ENCODE results near the gene HDAC4.

GRCh38 chr2:239238839-239239606 is 161.8 kb downstream of the HDAC4 start:
- TF ChIP-seq GABPA (IDR thresholded peaks at IDR 0.05; ENCODE audit: borderline replicate concordance, insufficient read depth, low read length) (no peak), SP1 (IDR thresholded peaks at IDR 0.05; ENCODE audit: low read depth, low read length) (no peak), CTCF (IDR thresholded peaks at IDR 0.05; ENCODE audit: control extremely low read depth in 1 of 3, insufficient read depth in 1 of 3, low read depth in 1 of 3, low read length in 3 of 3) (no peak), CHD7 (IDR thresholded peaks at IDR 0.05; ENCODE audit: insufficient replicate concordance, low read length) (no peak), EP300 (IDR thresholded peaks at IDR 0.05; ENCODE audit: borderline replicate concordance in 1 of 2, low read depth in 2 of 2, low read length in 2 of 2) (no peak), RAD21 (IDR thresholded peaks at IDR 0.05 in 1 of 2, conservative IDR thresholded peaks at IDR 0.05 in 1 of 2; ENCODE audit: low read depth in 2 of 2, low read length in 2 of 2) (no peak), POLR2A (IDR thresholded peaks at IDR 0.05; ENCODE audit: control extremely low read depth in 1 of 2, low read depth in 2 of 2, low read length in 2 of 2) (no peak)
- TF ChIP-seq, protein P1, sequence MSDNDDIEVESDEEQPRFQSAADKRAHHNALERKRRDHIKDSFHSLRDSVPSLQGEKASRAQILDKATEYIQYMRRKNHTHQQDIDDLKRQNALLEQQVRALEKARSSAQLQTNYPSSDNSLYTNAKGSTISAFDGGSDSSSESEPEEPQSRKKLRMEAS (IDR thresholded peaks at IDR 0.05) = no peak
- TF ChIP-seq, protein P2, sequence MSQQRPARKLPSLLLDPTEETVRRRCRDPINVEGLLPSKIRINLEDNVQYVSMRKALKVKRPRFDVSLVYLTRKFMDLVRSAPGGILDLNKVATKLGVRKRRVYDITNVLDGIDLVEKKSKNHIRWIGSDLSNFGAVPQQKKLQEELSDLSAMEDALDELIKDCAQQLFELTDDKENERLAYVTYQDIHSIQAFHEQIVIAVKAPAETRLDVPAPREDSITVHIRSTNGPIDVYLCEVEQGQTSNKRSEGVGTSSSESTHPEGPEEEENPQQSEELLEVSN (IDR thresholded peaks at IDR 0.05) = no peak

Measured in H1 (cell line).